HG02840 (cell line): Measurements from ENCODE around the gene MINDY4.

Experiments
- ATAC-seq: cut with Tn5 transposase; IDR thresholded peaks from one replicate; pipeline ENCODE4 v1.9.1; 2021; ENCODE audit warnings: mild to moderate bottlenecking, moderate library complexity, moderate number of reproducible peaks; ENCODE audit not compliant: unreplicated experiment, low FRiP score

MINDY4 gene

DNA sequence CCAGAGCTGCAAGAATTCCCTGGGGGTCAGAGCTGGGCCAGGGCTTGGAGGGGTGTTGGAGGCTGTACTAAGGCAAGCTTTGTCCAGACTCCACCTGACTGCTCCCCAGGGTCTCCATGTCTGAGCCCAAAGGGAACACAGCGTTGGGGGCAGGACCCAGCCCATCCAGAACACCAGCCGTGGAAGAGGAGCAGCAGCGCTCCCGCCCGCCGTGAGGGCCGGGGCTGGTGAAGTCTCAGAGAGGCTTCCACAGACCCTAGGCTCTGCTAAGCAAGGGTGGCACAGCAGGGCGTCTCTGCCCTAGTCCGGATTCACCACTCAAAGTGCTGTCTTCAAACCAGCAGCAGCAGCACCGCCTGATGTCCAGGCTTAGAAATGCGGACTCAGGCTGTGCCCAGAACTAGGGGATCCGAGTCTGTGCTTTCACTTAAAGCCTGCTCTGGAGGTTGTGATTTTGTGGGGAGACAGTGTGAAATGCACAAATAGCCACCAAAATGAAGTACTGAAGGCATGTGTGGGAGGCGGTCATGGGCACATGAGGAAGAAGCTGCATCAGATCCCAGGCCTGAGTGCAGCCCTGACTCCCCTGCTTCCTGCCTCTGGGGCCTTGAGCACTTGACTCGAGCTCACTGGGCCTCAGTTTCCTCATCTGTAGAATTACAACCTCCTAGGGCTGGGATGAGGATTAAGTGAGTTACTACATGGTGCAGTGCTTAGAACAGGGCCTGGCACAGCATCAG, 123.8 kb downstream of the MINDY4 start:
- no peak for ATAC-seq

DNA sequence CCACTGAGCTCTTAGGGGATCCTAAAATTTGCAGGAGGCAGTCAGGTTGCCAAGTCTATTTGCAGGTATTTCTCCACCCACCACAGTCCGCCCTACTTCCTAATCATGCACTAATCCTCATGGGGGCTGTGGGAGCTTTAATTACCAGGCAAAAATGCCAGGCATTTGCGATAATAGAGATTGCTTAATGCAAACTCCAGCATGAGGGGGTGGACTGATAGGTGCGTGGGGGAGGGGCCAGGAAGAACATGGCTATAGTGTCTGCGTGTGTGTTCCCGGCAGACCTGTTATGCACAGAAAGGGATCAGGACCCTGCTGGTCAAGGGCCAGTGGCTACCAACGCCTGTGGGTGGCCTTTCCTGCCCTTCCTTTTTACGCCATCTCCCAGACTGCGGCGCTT, 124.8 kb downstream of the MINDY4 start:
- no peak for ATAC-seq

DNA sequence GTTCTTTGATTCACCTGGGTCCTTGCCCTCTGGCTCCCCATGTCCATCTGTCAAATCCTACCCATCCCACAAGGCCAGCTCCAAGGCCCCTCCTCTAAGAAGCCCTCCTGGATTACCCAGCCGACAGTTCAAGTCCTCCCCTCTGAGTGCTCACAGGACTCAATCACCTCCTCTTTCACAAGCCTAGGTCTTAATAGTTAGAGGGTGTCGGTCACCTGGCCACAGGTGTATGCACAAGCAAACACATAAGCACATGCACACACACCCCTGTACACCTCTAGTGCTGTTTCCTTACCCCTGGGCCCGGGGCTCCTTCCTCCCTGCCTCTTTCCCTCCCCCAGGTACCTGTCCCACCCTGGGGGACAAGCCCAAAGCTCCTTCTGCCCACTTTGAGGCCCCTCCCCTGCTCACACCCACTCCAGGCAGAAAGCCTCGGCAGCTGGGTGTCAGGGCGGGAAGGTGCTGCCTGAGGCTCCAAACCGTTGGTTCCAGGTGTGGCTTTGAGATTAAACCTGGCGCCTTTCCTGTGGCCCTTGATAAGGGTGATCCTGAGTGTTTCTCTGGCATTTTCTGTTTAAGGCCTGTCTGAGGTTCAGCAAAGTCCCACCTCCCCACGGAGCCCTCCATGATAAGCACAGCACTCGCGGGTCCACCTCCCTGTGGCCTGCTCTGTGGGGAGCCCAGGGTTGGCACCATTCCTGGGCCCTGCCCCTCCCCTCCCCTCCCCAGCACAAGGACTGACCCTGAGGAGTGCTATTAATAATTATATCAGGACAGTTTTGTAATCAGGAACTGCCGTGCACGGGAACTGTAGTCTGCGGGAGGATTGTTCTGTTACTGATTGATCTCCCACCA, 125.8 kb downstream of the MINDY4 start:
- no peak for ATAC-seq

DNA sequence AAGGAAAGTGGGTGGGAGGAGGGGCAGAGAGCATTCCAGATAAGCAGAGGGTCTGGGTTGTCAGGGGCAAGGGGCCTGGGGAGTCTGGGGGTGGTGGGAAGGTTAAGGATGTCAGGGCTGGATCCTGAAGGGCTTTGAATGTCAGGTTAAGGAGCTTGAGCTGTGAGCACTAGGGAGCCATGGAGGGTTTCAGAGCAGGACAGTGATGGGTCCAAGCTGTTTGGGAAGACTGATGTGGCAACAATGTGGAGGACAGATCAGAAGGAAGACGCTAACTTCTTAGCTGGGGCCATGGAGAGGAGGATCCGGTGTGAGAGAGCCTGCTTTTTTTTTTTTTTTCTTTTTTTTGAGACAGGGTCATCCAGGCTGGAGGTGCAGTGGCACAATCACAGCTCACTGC, 126.6 kb downstream of the MINDY4 start:
- ATAC-seq, result no peak

DNA sequence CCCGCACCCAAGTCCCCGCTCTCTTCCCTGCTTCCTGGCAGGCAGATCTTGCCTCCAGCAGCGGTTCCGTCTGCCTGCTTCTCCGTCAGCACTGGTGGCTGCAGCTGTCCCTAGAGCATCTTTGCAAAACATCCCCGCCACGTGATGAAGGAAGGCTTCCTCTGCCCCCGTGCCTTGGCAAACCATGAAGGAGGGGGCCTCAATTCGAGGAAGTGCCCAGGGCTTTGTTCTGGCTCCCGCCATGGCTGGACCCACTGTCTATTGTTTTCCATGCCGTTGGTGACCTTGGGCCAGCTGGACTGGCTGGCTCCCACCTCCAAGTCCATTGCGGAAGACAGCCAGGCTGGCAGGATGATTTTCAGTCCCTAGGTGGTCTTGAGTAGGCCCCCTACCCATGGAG, 127.2 kb downstream of the MINDY4 start:
- no peak for ATAC-seq

GRCh38 chr7:30899066-30899465, 127.8 kb downstream of the MINDY4 start:
- no peak for ATAC-seq

DNA sequence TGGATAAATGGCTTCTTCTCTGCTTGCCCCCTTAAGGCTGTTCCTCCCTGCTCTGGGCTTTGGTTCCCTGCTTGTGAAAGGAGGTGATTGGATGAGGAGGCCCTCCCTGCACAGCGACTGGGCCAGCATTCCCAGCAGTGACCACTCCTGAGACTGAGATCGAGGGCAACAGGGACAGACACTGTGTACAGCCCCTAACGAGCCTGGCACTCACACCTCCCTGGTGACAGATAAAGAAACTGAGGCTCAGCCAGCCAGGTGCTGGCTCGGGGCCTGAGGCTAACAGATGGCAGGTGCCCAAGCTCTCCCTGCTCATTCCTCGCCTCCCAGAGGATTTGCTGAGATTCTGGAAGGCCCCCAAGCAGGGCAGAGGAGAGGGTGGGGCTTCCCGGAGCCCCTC, 128.4 kb downstream of the MINDY4 start:
- no peak for ATAC-seq

DNA sequence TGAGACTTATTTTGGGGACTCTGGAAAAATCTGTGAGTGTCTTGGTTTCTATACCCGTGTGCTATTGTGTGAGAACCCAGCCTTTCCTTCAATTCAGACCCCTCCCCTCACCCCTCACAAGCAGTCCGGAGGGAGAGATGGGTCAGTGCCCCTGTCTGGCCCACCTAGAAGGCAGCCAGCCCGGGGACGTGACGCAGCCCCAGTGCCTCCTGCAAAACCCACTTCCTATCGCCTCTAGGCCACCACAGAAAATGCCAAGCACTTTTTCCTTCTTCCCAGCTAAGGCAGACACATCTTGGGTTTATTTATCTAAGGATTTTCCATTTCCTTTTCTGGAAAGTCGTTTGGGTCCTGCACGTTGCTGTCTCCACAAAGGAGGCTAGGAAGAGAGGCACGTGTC, 128.8 kb downstream of the MINDY4 start:
- ATAC-seq, result no peak

DNA sequence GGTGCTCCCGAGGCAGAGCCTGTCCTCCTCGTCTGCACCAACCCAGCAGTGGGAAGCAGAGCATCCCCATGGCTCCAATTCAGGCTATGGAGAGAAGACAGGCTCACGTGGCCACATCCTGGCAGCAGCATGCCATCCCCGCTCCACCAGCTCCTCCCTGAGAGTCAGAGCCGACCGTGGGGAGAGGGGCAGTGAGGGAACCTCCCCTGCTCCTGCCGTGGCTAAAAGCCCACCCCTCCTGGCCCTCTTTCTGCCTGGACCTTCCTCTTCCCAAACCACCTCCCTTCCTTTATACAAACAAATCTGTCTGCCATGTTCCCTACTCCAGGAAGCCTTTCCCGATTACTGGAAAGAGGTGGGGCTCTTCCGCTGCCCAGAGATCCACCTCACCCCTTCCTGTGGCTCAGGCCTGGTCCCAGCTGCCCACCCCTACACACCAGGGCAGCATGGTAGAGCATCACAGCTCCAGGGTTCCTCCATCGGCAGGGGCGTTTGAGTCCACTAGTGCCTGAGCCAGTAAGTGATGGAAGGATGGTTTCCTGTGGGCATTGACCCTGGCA, 129.7 kb downstream of the MINDY4 start:
- no peak for ATAC-seq

- no peak for ATAC-seq
Observed at GRCh38 chr7:30901856-30902255, 130.6 kb downstream of the MINDY4 start.

- ATAC-seq, result no peak
Observed at GRCh38 chr7:30902466-30902865, 131.2 kb downstream of the MINDY4 start.

- ATAC-seq, result no peak
Observed at GRCh38 chr7:30903146-30903545, 131.9 kb downstream of the MINDY4 start.

GRCh38 chr7:30904561-30904960, 133.3 kb downstream of the MINDY4 start:
- ATAC-seq, result no peak

- ATAC-seq, result no peak
Observed at GRCh38 chr7:30905078-30906012, 134.1 kb downstream of the MINDY4 start.

DNA sequence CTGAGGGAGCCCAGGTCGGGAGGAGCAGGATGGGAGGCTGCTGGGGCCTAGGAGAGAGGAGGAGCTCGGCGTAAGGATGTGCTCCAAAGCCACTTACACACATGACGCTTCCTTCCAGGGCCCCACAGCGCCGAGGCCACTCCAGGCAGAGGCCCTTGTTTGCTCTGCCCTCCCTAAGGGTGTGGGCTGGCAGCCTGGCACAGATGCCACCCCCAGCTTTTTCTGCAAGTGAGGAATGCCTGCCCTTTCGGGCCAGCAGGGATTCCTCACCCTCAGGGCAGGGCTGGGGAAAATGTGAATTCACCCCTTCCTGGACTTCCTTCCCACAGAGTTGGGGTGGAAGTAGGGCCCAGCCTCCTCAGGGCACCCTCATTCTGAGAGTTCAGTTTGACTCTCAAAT, 134.8 kb downstream of the MINDY4 start:
- no peak for ATAC-seq

DNA sequence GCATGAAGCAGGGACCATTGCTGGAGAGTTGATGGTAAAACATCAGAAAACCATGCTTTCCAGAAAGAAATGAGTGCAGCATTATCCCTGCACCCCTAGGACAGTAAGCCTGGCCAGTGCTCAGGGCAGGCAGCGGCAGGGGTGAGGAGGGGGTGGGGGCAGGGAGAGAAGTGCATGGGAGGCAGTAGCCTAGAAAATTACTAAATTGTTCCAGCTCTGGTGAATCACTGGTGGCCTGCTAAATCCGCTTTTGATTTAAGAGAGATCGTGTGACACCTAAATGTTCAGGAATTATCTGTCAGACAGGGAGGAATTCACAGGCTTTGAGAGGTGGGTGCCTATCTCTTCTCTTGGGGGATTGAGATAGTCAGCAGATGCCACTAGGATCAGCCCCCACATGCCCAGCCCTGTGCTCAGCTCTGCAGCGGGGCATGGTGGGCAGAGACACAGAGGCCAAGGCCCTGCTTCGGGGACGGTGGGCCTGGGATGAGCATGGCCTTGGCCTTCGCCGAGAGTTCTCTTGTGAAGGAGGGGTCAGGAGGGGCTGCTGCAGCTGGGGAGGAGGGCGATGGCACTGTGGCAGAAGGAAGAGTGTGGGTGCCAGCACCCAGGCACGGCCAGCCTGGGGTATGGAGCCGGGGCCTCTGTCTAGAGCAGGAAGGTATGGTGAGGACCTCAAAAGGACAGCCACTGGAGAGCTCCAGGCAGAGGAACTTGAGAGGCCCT, 135.5 kb downstream of the MINDY4 start:
- ATAC-seq, result no peak

DNA sequence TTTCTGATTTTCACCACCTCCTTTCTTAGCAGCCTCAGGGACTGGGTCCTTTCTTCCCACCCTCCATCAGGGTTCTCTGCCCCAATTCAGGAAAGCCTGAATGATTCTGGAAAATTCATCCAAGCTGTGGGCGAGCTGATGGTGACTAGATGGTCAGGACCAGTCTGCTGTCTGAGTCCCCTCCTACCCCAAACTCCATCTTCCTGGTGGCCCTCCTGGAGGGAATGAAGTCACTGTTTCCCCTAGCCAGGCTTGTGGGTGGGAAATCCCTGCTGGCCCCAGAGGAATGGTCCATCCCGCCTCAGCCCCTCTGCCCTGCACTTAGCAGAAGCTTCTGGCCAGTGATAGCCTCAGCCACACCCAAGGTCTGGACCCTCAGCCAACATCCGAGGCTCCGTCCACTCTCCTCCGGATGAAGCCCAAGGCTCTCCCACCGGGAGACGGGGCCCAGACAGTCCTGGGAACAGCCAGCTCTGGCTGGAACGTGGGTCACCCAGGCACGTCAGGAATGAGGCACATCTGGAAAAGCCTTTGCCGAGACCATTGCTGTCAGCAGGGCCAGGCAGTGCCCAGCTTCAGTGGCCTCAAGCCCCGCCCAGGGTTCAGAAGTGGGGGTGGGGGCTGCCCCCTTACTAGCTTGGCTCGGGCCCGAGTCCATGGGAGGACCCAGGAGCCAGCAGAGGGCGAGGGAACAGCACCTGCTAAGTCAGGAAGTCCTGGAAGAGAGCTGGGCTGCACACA, 136.5 kb downstream of the MINDY4 start:
- ATAC-seq, result no peak

GRCh38 chr7:30908681-30909080, 137.5 kb downstream of the MINDY4 start:
- no peak for ATAC-seq

GRCh38 chr7:30909431-30909830, 138.2 kb downstream of the MINDY4 start:
- ATAC-seq, result no peak
